Uterus (tissue), 4 donors: ENCODE data around the gene AKIRIN2. TPM values are rescaled to one million over a fixed set of nuclear protein-coding genes. Genes with fewer than 3 reads are reported as not detected.

Source experiments
- DNase-seq, 2 donors: peaks; one replicate each; pipeline ENCODE4 v3.0.0-alpha.2; 2019 to 2020
- H3K27ac ChIP-seq, 2 donors: fragments of 200-600 bp; sonication (generic); 1 replicate in 1 of 2; 2 replicates in 1 of 2; pipeline ENCODE4 v1.5.1; 2016 to 2018
- H3K27me3 ChIP-seq, 2 donors: fragments of 200-600 bp; sonication (generic); one replicate each; pipeline ENCODE4 v1.5.1; 2018 to 2019; ENCODE audit warnings: control low read depth in 1 of 2
- H3K36me3 ChIP-seq, 2 donors: fragments of 200-600 bp; sonication (generic); one replicate each; pipeline ENCODE4 v1.5.1; 2019; ENCODE audit warnings: control low read depth in 1 of 2
- H3K4me1 ChIP-seq, 2 donors: fragments of 200-600 bp; sonication (generic); one replicate each; pipeline ENCODE4 v1.5.1; 2018 to 2019; ENCODE audit warnings: control low read depth in 1 of 2
- H3K4me3 ChIP-seq, 2 donors: fragments of 200-600 bp; sonication (generic); 1 replicate in 1 of 2; 2 replicates in 1 of 2; pipeline ENCODE4 v1.5.1; 2018 to 2019; ENCODE audit warnings: mild to moderate bottlenecking in 1 of 2
- H3K9me3 ChIP-seq, 2 donors: fragments of 200-600 bp; sonication (generic); one replicate each; pipeline ENCODE4 v1.5.1; 2019; ENCODE audit warnings: control low read depth in 1 of 2
- CTCF ChIP-seq, 4 experiments: fragments of 200-600 bp in 2 of 4; fragments of 450-650 bp in 2 of 4; sonication (generic) in 2 of 4; IDR thresholded peaks; one replicate each; pipeline ENCODE4 v1.5.1; 2016 to 2019; ENCODE audit warnings: antibody characterized with exemption in 4 of 4, mild to moderate bottlenecking in 2 of 4, moderate library complexity in 1 of 4
- POLR2A ChIP-seq, 2 donors: fragments of 450-650 bp; IDR thresholded peaks; one replicate each; pipeline ENCODE4 v1.6.1; 2016; ENCODE audit warnings: antibody characterized with exemption in 2 of 2, mild to moderate bottlenecking in 1 of 2, moderate library complexity in 1 of 2
- intact Hi-C: fragments of 100-400 bp; cut with DNase I; formaldehyde crosslinking; loops from one replicate; pipeline ENCODE4 v1.15.1; 2023; ENCODE audit warnings: low total_unique reads
- total RNA-seq, 4 donors: library from RNA; depleted of rRNA in 3 of 4; stranded (reverse); fragments of >200 nt in 3 of 4; gene quantifications; one replicate each; pipeline versions ENCODE4 v1.1.0 to v1.2.4, GENCODE V29; 2014 to 2023
- donor health status: DM: yes; HTN: yes; CAD: no.

Gene AKIRIN2
- 10 to 100 TPM in 3 of 4 donors, 1 to 10 TPM in 1; 6.9 to 41.5 (median 24.8) TPM for total RNA-seq

- TF ChIP-seq POLR2A (IDR thresholded peaks at IDR 0.05) (peak; percentile 96 to 99), CTCF (IDR thresholded peaks at IDR 0.05) (peak in 1 of 4 experiments; percentile 17)
- Histone ChIP-seq H3K9me3 (no peaks in the 10 kb centered on the region), H3K36me3 (no peaks in the 10 kb centered on the region), H3K4me3 (peak within 1 kb of the TSS; percentile 86 to 96), H3K27me3 (no peaks in the 10 kb centered on the region), H3K27ac (peak within 1 kb of the TSS; percentile 98), H3K4me1 (no peaks in the 10 kb centered on the region)
- intact Hi-C loops = no loop called here
- peak; percentile 97 to 98 for DNase-seq
Measured at GRCh38 chr6:87701676-87702588, at the start of gene AKIRIN2. AKIRIN2 (minus strand) TSS chr6:87702233; CDS start chr6:87701684, 549 bp downstream.

DNA sequence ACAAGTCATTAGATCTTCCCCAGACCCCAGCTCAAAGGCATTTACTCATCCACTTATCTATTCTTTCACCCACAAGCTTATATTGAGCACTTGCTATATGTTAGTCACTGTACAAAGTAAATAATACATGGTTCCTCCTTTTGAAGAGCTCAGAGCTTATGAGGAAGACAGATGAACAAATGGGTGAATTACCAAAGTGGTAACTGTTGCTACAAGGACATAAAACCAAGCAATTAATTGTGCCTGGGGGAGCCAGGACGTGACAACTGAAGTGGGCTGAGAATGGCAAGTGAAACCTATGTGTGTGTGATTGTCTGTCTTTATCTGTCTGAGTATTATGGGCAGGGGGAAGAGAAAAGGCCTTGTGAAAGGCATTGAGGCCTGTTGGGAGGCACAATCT is 45.6 kb upstream of the AKIRIN2 start:
- Histone ChIP-seq H3K9me3 (no peaks in the 10 kb centered on the region), H3K4me3 (no peak overlapping the region), H3K27ac (no peak overlapping the region), H3K27me3 (no peaks in the 10 kb centered on the region), H3K4me1 (no peaks in the 10 kb centered on the region), H3K36me3 (no peaks in the 10 kb centered on the region)
- intact Hi-C loops = no loop called here
- no peak for DNase-seq
- TF ChIP-seq POLR2A (IDR thresholded peaks at IDR 0.05) (no peak), CTCF (IDR thresholded peaks at IDR 0.05) (no peak)

GRCh38 chr6:87745966-87746721 is 44.1 kb upstream of the AKIRIN2 start:
- intact Hi-C loops = no loop called here

GRCh38 chr6:87743454-87743853 is 41.4 kb upstream of the AKIRIN2 start:
- no peak for DNase-seq
- Histone ChIP-seq H3K36me3 (no peaks in the 10 kb centered on the region), H3K4me3 (no peak overlapping the region), H3K9me3 (no peaks in the 10 kb centered on the region), H3K27ac (no peak overlapping the region), H3K4me1 (no peaks in the 10 kb centered on the region), H3K27me3 (no peaks in the 10 kb centered on the region)
- no peak for TF ChIP-seq CTCF (IDR thresholded peaks at IDR 0.05)
- no peak for TF ChIP-seq POLR2A (IDR thresholded peaks at IDR 0.05)
- intact Hi-C loops = no loop called here

More at GRCh38 chr6:87745966-87746721, 44.1 kb upstream of the AKIRIN2 start:
- Histone ChIP-seq H3K36me3 (no peaks in the 10 kb centered on the region), H3K4me3 (no peak overlapping the region), H3K27ac (no peak overlapping the region), H3K9me3 (no peaks in the 10 kb centered on the region), H3K4me1 (no peaks in the 10 kb centered on the region), H3K27me3 (no peaks in the 10 kb centered on the region)
- TF ChIP-seq POLR2A (IDR thresholded peaks at IDR 0.05) = no peak
- TF ChIP-seq CTCF (IDR thresholded peaks at IDR 0.05) = no peak
- DNase-seq = no peak

- DNase-seq = no peak
- H3K27ac ChIP-seq = no peak overlapping the region
- H3K36me3 ChIP-seq = no peaks in the 10 kb centered on the region
- no peaks in the 10 kb centered on the region for H3K4me1 ChIP-seq
- no peaks in the 10 kb centered on the region for H3K9me3 ChIP-seq
- H3K27me3 ChIP-seq = no peaks in the 10 kb centered on the region
- TF ChIP-seq POLR2A (IDR thresholded peaks at IDR 0.05) (no peak), CTCF (IDR thresholded peaks at IDR 0.05) (no peak)
- H3K4me3 ChIP-seq = no peak overlapping the region
- intact Hi-C loops = no loop called here
Measured at GRCh38 chr6:87742106-87742505, 40.1 kb upstream of the AKIRIN2 start.
